Prostate gland (tissue), 2 donors: ENCODE measurements around the gene ALDOC.

ENCODE experiments used
- POLR2A ChIP-seq: fragments of 450-650 bp; IDR thresholded peaks from one replicate; pipeline ENCODE4 v1.6.1; 2016; ENCODE audit warnings: antibody characterized with exemption, mild to moderate bottlenecking
- TF ChIP-seq, protein P1 (sequence below), 4 experiments: fragments of 200-600 bp in 2 of 4; fragments of 450-650 bp in 2 of 4; sonication (generic) in 2 of 4; IDR thresholded peaks; 1 replicate in 3 of 4; 2 replicates in 1 of 4; pipeline ENCODE4 v1.5.1; 2016 to 2019; ENCODE audit warnings: antibody characterized with exemption in 4 of 4, mild to moderate bottlenecking in 2 of 4, moderate library complexity in 2 of 4

DNA sequence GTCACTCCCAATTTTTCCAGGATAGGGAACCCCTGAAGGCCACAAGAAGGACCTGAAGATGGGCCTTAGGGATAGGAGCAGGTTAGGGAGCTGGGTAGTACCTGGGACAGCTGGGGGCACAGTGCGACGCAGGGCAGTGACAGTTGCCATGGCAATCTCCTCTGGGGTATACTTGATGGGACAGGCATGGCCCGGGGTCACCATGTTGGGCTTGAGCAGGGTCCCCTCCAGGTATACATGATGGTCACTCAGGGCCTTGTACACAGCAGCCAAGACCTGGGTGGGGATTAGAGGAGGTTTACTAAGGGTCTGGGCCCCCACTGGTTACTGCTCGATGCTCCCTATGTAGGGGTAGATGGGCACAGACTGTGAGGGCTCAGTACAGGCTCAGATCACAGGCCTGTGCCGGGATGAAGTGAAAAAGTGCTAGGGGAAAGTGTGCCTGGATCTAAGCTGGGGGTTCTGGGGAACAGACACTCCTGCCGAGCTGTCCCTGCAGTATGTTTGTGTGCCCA, 2.7 kb downstream of the ALDOC start:
- TF ChIP-seq, protein P1, sequence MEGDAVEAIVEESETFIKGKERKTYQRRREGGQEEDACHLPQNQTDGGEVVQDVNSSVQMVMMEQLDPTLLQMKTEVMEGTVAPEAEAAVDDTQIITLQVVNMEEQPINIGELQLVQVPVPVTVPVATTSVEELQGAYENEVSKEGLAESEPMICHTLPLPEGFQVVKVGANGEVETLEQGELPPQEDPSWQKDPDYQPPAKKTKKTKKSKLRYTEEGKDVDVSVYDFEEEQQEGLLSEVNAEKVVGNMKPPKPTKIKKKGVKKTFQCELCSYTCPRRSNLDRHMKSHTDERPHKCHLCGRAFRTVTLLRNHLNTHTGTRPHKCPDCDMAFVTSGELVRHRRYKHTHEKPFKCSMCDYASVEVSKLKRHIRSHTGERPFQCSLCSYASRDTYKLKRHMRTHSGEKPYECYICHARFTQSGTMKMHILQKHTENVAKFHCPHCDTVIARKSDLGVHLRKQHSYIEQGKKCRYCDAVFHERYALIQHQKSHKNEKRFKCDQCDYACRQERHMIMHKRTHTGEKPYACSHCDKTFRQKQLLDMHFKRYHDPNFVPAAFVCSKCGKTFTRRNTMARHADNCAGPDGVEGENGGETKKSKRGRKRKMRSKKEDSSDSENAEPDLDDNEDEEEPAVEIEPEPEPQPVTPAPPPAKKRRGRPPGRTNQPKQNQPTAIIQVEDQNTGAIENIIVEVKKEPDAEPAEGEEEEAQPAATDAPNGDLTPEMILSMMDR (IDR thresholded peaks at IDR 0.05) = no peak
- TF ChIP-seq POLR2A = no peak
